Nephron (organoid): Measurements from ENCODE around the gene SYNPO2.

Source experiments
- H3K27ac Mint-ChIP-seq, 3 experiments: 2 replicates each; pipeline ENCODE4 v1.8.0; 2020; ENCODE audit warnings: mixed read lengths in 3 of 3, mild to moderate bottlenecking in 2 of 3, moderate library complexity in 1 of 3
- H3K27me3 Mint-ChIP-seq: 2 replicates; pipeline ENCODE4 v1.8.0; 2021; ENCODE audit warnings: low read depth, mild to moderate bottlenecking, moderate library complexity, mixed read lengths
- H3K36me3 Mint-ChIP-seq: 2 replicates; pipeline ENCODE4 v1.8.0; 2020; ENCODE audit warnings: low read depth, mixed read lengths
- H3K4me1 Mint-ChIP-seq: 2 replicates; pipeline ENCODE4 v1.8.0; 2020; ENCODE audit warnings: mixed read lengths
- H3K4me3 Mint-ChIP-seq, 3 experiments: 2 replicates each; pipeline ENCODE4 v1.8.0; 2020; ENCODE audit warnings: mild to moderate bottlenecking in 3 of 3, mixed read lengths in 3 of 3, moderate library complexity in 2 of 3
- H3K9me3 Mint-ChIP-seq: 2 replicates; pipeline ENCODE4 v1.8.0; 2020; ENCODE audit warnings: mixed read lengths
- CTCF ChIP-seq, 3 experiments: fragments of 200-600 bp; sonication (generic); IDR thresholded peaks; one replicate each; pipeline ENCODE4 v1.5.0; 2021; ENCODE audit warnings: antibody characterized with exemption in 3 of 3; ENCODE audit not compliant: unreplicated experiment in 3 of 3

SYNPO2 gene

GRCh38 chr4:118884716-118885115 is 3.9 kb upstream of the SYNPO2 start:
- no peak for TF ChIP-seq CTCF (IDR thresholded peaks at IDR 0.05; ENCODE audit: unreplicated experiment in 3 of 3)
- Mint-ChIP-seq H3K36me3 (no peaks in the 10 kb centered on the region), H3K4me1 (peaks cover 15% of the 10 kb centered on the region), H3K27me3 (no peaks in the 10 kb centered on the region), H3K27ac (no peak overlapping the region), H3K4me3 (no peak overlapping the region), H3K9me3 (peaks cover 4% of the 10 kb centered on the region)

DNA sequence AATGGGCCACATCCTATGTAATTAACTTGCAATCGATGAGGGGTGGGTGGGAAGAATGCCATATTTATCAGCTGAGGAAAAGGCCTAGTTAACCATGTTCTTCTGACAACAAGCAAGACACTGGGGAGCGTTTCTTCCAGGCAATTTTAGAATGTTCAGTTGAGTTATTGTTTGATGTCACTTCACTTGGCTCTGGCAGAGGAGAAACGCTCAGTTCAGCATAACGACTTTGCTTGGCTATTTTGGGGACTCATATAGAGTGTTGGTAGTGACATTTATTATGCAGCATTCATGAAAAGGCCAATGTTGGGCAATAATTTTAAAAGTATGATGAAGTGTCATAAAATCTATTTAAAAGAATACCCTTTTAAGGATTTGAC is 648 bp downstream of the SYNPO2 start:
- H3K27me3 Mint-ChIP-seq: peaks cover 3% of the 10 kb centered on the region

DNA sequence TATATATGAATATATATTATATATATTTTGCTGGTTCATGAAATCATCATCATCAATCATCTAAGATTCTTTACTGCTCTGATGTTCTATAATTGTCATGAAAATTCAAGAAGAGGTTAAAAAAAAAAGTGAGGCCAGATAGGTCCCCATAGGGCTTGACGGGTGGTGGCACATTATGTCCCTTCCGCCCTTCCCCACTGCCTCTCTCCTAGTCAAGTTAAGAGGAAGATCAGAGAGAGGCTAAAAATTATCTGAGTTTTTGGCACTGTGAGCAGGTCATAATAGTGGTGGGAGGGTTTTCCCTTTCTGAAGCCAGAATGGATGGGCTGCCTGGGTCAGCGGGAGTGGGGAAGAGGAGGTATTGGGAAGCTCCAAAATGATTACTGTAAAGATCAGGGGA is 5.4 kb downstream of the SYNPO2 start:
- TF ChIP-seq CTCF (IDR thresholded peaks at IDR 0.05; ENCODE audit: unreplicated experiment in 3 of 3): no peak
- Mint-ChIP-seq H3K4me1 (peaks cover 57% of the 10 kb centered on the region), H3K9me3 (no peaks in the 10 kb centered on the region), H3K36me3 (no peaks in the 10 kb centered on the region), H3K27me3 (peaks cover 3% of the 10 kb centered on the region), H3K27ac (peak overlapping the region in 2 of 3 experiments; percentile 47 to 67), H3K4me3 (peak overlapping the region in 2 of 3 experiments; percentile 1 to 28)

More for the DNA sequence above, 648 bp downstream of the SYNPO2 start:
- Mint-ChIP-seq H3K27ac (peak overlapping the region; percentile 21 to 76 (median 72)), H3K4me1 (peaks cover 30% of the 10 kb centered on the region), H3K36me3 (no peaks in the 10 kb centered on the region), H3K4me3 (peak overlapping the region; percentile 84 to 87 (median 84)), H3K9me3 (no peaks in the 10 kb centered on the region)
- no peak for TF ChIP-seq CTCF (IDR thresholded peaks at IDR 0.05; ENCODE audit: unreplicated experiment in 3 of 3)

DNA sequence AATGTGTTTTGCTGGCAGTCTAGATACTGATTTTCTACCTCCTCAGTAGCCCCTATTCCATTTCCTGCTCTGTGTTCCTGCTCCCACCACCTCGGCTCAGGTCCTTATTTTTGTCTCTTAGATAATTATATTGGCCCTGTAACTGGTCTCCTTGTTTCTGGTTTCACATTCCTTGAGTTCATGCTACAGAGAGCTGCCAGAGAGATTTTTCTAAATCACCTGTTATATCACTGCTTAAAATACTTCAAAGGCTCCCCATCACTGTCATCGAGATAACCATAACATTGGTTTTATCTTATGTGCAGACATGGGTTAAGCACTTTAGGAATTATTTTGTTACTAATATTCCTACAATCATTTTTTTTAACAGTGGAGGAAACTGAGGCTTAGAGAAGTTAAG is 9.6 kb downstream of the SYNPO2 start:
- no peak for TF ChIP-seq CTCF (IDR thresholded peaks at IDR 0.05; ENCODE audit: unreplicated experiment in 3 of 3)
- H3K4me3 Mint-ChIP-seq: no peak overlapping the region
- H3K9me3 Mint-ChIP-seq: no peaks in the 10 kb centered on the region
- no peaks in the 10 kb centered on the region for H3K36me3 Mint-ChIP-seq
- peaks cover 3% of the 10 kb centered on the region for H3K27me3 Mint-ChIP-seq
- H3K27ac Mint-ChIP-seq: peak overlapping the region in 2 of 3 experiments; percentile 29 to 61
- peaks cover 58% of the 10 kb centered on the region for H3K4me1 Mint-ChIP-seq

DNA sequence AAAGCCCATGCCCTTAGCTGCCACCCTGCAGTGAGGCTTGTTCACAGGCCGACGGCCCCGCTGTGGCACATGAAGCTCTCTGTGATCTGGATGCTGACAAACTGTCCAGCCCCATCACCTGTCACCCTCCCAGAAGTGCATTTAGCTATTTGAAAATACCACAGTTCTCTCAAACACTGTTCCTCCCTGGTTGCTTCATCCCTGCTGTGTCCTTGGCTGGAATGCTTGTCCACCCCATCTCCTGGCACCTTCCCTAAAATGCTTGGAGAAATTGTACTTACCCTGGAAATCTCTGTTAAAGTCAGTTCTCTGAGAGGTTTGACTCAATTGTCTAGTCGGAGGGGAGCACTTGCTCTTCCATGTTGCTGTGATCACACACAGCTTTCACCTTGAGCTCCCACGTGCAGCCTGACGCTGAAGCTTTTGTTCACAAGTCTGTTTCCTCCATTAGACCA is 10.1 kb downstream of the SYNPO2 start:
- no peak for TF ChIP-seq CTCF (IDR thresholded peaks at IDR 0.05; ENCODE audit: unreplicated experiment in 3 of 3)
- H3K9me3 Mint-ChIP-seq: no peaks in the 10 kb centered on the region
- H3K4me3 Mint-ChIP-seq: no peak overlapping the region
- H3K27ac Mint-ChIP-seq: peak overlapping the region in 2 of 3 experiments; percentile 61 to 82
- H3K27me3 Mint-ChIP-seq: peaks cover 3% of the 10 kb centered on the region
- peaks cover 61% of the 10 kb centered on the region for H3K4me1 Mint-ChIP-seq
- no peaks in the 10 kb centered on the region for H3K36me3 Mint-ChIP-seq

GRCh38 chr4:118904418-118904817 is 15.8 kb downstream of the SYNPO2 start:
- Mint-ChIP-seq H3K27ac (peak overlapping the region; percentile 94 to 97 (median 96)), H3K9me3 (no peaks in the 10 kb centered on the region), H3K4me1 (peaks cover 44% of the 10 kb centered on the region), H3K27me3 (no peaks in the 10 kb centered on the region), H3K36me3 (no peaks in the 10 kb centered on the region), H3K4me3 (peak overlapping the region in 1 of 3 experiments; percentile 55)
- TF ChIP-seq CTCF (IDR thresholded peaks at IDR 0.05; ENCODE audit: unreplicated experiment in 3 of 3): no peak
